ENCODE results near the gene PPP2R5E. TPM values are rescaled to one million over a fixed set of nuclear protein-coding genes. Genes with fewer than 3 reads are reported as not detected.

The PPP2R5E gene
- total RNA-seq, 1 donor from 2014 or later = 72.0 TPM

DNA sequence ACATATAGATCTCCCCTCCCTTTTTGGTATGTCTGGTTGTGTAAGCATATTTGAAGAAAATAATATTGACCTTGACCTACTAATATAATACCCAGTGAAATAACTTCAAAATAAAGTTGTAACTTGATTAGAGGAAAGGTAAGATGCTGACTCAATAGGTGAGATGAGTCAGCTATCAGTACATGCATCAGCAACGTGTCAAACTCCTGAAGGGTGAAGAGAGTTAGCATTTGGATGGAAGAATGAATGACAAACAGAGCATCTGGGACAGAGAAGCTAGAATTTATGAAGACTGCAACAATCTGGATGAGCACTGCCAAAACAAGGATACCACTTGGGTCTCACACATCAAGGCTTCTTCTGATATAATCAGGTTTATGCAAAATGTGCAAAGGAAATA is 74.9 kb downstream of the PPP2R5E start:
- Mint-ChIP-seq H3K9me3 (peaks cover 3% of the 10 kb centered on the region), H3K4me1 (peaks cover 2% of the 10 kb centered on the region)
- no peaks in the 10 kb centered on the region for H3F3A ChIP-seq (ENCODE audit: low read depth)

DNA sequence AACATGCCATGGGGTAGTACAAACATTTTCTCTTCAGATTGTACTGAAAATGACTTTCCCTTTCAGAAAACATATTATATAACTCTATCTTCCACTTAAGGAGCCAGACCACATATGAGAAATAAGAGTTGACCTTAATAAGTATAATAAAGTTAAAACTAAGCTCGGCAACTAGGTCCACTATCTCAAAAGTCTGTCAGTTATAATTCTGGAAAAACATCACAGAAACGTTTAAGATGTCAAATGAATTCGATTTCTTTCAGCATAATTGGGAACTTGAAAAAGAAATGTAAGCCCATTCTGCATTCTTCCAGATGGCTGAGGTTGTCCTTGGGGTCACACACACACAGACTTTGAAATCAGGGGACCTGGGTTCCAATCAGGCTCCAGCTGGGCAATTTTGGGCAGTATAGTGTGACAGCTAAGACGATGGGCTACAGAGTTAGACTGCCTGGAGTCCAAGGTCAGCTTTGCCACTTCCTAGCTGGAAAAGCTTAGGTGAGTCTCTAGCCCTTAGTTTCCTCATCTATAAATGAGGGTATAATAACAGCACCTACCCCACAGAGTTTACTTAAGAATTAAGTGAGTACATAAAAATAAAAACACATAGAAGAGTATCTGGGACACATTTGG is 75.6 kb downstream of the PPP2R5E start:
- Histone ChIP-seq H2AFZ (replicated peaks) (no peak overlapping the region), H3K27ac (no peak overlapping the region), H3K36me3 (no peaks in the 10 kb centered on the region), H3K9me3 (ENCODE audit: low read depth) (no peaks in the 10 kb centered on the region), H3K4me3 (no peak overlapping the region), H3K4me1 (no peaks in the 10 kb centered on the region), H3K4me2 (no peak overlapping the region), H3K27me3 (no peaks in the 10 kb centered on the region), H3K79me2 (ENCODE audit: low read depth) (peaks cover 98% of the 10 kb centered on the region), H3K9ac (no peak overlapping the region), H3F3A (ENCODE audit: low read depth) (no peaks in the 10 kb centered on the region), H4K20me1 (ENCODE audit: low read depth) (peaks cover 29% of the 10 kb centered on the region)
- peaks cover 2% of the 10 kb centered on the region for H3K27me3 Mint-ChIP-seq (ENCODE audit: insufficient read depth, low read depth)
- TF ChIP-seq, protein P1, sequence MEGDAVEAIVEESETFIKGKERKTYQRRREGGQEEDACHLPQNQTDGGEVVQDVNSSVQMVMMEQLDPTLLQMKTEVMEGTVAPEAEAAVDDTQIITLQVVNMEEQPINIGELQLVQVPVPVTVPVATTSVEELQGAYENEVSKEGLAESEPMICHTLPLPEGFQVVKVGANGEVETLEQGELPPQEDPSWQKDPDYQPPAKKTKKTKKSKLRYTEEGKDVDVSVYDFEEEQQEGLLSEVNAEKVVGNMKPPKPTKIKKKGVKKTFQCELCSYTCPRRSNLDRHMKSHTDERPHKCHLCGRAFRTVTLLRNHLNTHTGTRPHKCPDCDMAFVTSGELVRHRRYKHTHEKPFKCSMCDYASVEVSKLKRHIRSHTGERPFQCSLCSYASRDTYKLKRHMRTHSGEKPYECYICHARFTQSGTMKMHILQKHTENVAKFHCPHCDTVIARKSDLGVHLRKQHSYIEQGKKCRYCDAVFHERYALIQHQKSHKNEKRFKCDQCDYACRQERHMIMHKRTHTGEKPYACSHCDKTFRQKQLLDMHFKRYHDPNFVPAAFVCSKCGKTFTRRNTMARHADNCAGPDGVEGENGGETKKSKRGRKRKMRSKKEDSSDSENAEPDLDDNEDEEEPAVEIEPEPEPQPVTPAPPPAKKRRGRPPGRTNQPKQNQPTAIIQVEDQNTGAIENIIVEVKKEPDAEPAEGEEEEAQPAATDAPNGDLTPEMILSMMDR (IDR thresholded peaks at IDR 0.05) = no peak
- no peak for TF ChIP-seq EZH2 (IDR thresholded peaks at IDR 0.05)
- H3K36me3 Mint-ChIP-seq = peaks cover 12% of the 10 kb centered on the region
- no peak overlapping the region for H3K27ac Mint-ChIP-seq
- H3K4me1 Mint-ChIP-seq = peaks cover 2% of the 10 kb centered on the region
- no peak overlapping the region for H3K4me3 Mint-ChIP-seq
- DNase-seq (ENCODE audit: low spot score) = no peak
- H3K9me3 Mint-ChIP-seq = peaks cover 3% of the 10 kb centered on the region

More for the DNA sequence above, 74.9 kb downstream of the PPP2R5E start:
- H3K4me3 Mint-ChIP-seq = no peak overlapping the region
- Histone ChIP-seq H3K27me3 (no peaks in the 10 kb centered on the region), H3K9ac (no peak overlapping the region), H4K20me1 (ENCODE audit: low read depth) (peaks cover 36% of the 10 kb centered on the region), H3K4me2 (no peak overlapping the region), H3K9me3 (ENCODE audit: low read depth) (no peaks in the 10 kb centered on the region), H2AFZ (replicated peaks) (no peak overlapping the region), H3K4me1 (peaks cover 3% of the 10 kb centered on the region), H3K36me3 (no peaks in the 10 kb centered on the region), H3K27ac (no peak overlapping the region), H3K79me2 (ENCODE audit: low read depth) (peaks cover 98% of the 10 kb centered on the region), H3K4me3 (no peak overlapping the region)
- DNase-seq (ENCODE audit: low spot score) = no peak
- no peak overlapping the region for H3K27ac Mint-ChIP-seq
- peaks cover 2% of the 10 kb centered on the region for H3K27me3 Mint-ChIP-seq (ENCODE audit: insufficient read depth, low read depth)
- peaks cover 12% of the 10 kb centered on the region for H3K36me3 Mint-ChIP-seq
- TF ChIP-seq EZH2phosphoT487 (IDR thresholded peaks at IDR 0.05) (no peak), EZH2 (IDR thresholded peaks at IDR 0.05) (no peak)
- TF ChIP-seq, protein P1 (IDR thresholded peaks at IDR 0.05) = no peak

DNA sequence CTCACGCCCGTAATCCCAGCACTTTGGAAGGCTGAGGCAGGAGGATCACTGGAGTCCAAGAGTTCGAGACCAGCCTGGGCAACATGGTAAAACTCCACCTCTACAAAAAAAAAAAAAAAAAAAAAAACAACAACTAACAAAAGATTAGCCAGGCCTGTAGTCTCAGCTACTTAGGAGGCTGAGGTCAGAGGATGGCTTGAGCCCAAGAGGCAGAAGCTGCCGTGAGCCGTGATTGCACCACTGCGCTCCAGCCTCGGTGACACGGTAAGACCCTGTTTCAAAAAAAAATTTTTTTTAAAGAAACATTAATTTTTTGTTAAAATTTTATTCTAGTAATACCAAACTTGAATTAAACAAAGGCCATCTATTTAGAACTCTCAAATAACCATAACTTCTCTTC is 77.8 kb downstream of the PPP2R5E start:
- no peaks in the 10 kb centered on the region for H3K27me3 ChIP-seq
- H4K20me1 ChIP-seq (ENCODE audit: low read depth) = peaks cover 37% of the 10 kb centered on the region

More for the DNA sequence above, 77.8 kb downstream of the PPP2R5E start:
- no peak overlapping the region for H2AFZ ChIP-seq (replicated peaks)
- no peak for TF ChIP-seq EZH2 (IDR thresholded peaks at IDR 0.05)
- TF ChIP-seq, protein P1 (IDR thresholded peaks at IDR 0.05) = no peak
- no peak for TF ChIP-seq EZH2phosphoT487 (IDR thresholded peaks at IDR 0.05)
- Mint-ChIP-seq H3K27me3 (ENCODE audit: insufficient read depth, low read depth) (peaks cover 2% of the 10 kb centered on the region), H3K9me3 (peaks cover 3% of the 10 kb centered on the region), H3K4me1 (no peaks in the 10 kb centered on the region), H3K27ac (no peak overlapping the region), H3K4me3 (no peak overlapping the region), H3K36me3 (peaks cover 12% of the 10 kb centered on the region)
- H3K36me3 ChIP-seq = no peaks in the 10 kb centered on the region
- H3K9me3 ChIP-seq (ENCODE audit: low read depth) = no peaks in the 10 kb centered on the region
- no peak overlapping the region for H3K9ac ChIP-seq
- H3K4me3 ChIP-seq = no peak overlapping the region
- no peaks in the 10 kb centered on the region for H3K4me1 ChIP-seq
- no peak for DNase-seq (ENCODE audit: low spot score)
- no peaks in the 10 kb centered on the region for H3F3A ChIP-seq (ENCODE audit: low read depth)
- no peak overlapping the region for H3K27ac ChIP-seq
- no peak overlapping the region for H3K4me2 ChIP-seq
- H3K79me2 ChIP-seq (ENCODE audit: low read depth) = peaks cover 98% of the 10 kb centered on the region
